ENCODE data around the gene TENT4B.
"Not testable (repeated sequence)": the region's sequence is repeated elsewhere in the genome, so short reads cannot be mapped to it uniquely, and the experiment has no call there.

The TENT4B gene

DNA sequence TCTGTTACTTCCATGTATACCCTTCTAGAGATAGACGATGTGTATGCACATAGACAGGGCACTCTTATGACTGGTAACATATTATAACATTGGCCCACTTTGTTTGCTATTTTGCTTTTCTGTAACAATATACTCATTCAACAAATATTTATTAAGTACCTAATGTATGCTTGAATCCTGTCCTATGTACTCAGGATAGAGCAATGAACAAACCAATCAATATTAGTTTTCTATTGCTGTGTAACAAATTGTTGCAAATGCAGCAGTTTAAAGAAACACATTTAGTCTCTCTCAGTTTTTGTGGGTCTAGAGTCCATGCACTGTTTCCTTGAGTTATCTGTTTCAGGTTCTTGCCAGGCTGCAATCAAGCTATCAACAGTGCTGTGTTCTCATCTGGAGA is 29.7 kb upstream of the TENT4B start:
- no peak for DNase-seq (ENCODE audit: low read depth)
- H3K4me3 ChIP-seq (ENCODE audit: low read depth, low read length): no peak overlapping the region
- TF ChIP-seq, protein P1, sequence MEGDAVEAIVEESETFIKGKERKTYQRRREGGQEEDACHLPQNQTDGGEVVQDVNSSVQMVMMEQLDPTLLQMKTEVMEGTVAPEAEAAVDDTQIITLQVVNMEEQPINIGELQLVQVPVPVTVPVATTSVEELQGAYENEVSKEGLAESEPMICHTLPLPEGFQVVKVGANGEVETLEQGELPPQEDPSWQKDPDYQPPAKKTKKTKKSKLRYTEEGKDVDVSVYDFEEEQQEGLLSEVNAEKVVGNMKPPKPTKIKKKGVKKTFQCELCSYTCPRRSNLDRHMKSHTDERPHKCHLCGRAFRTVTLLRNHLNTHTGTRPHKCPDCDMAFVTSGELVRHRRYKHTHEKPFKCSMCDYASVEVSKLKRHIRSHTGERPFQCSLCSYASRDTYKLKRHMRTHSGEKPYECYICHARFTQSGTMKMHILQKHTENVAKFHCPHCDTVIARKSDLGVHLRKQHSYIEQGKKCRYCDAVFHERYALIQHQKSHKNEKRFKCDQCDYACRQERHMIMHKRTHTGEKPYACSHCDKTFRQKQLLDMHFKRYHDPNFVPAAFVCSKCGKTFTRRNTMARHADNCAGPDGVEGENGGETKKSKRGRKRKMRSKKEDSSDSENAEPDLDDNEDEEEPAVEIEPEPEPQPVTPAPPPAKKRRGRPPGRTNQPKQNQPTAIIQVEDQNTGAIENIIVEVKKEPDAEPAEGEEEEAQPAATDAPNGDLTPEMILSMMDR (conservative IDR thresholded peaks at IDR 0.05; ENCODE audit: low read depth, low read length): no peak

DNA sequence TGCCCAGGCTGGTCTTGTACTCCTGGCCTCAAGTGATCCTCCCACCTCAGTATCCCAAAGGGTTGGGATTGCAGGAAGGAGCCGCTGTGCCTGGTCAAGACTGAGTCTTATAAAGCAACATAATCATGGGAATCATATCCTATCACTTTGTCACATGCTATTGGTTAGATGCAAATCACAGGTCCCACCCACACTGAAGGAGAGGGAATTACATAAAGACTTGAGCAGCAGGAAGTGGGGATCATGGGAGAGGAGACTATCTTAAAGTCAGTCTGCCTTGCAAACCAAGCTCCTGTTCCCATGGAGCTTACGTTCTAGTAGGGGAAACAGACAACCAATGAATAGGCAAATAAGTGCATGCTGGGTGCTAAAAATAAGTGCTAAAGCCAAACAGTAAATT is 28.3 kb upstream of the TENT4B start:
- TF ChIP-seq, protein P1 (conservative IDR thresholded peaks at IDR 0.05; ENCODE audit: low read depth, low read length): no peak
- peak; percentile 4 for DNase-seq (ENCODE audit: low read depth)
- H3K4me3 ChIP-seq (ENCODE audit: low read depth, low read length): no peak overlapping the region

DNA sequence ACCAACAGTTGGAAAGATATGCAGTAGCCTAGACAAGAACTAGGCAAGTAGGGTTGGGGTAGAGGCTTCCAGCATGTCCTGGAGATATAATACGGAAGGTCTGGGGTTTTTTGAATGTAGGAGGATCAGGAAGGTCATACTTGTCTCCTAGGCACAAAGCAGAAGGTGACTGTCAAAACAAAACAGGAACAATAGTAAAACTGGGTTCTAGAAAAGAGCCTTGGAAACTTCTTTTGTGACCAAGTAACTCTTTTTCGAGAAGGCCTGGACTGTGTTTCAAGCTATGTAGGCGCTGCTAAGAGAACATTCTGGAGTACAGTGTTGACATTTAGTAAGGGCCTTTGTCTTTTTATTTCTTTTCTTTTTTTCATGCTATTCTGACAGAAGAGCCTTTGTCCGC is 26.9 kb upstream of the TENT4B start:
- H3K4me3 ChIP-seq (ENCODE audit: low read depth, low read length): no peak overlapping the region
- TF ChIP-seq, protein P1 (conservative IDR thresholded peaks at IDR 0.05; ENCODE audit: low read depth, low read length): no peak

DNA sequence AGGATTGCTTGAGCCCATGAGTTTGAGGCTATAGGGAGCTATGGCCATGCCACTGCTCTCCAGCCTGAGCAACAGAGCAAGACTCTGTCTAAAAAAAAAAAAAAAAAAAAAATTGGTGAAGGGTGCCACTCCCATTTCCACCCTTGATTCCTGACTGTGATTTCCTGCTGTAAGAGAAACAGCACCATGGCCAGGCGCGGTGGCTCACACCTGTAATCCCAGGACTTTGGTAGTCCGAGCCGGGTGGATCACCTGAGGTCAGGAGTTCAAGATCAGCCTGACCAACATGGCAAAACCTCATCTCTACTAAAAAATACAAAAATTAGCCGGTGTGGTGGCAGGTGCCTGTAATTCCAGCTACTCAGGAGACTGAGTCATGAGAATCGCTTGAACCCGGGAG is 20.5 kb upstream of the TENT4B start:
- DNase-seq (ENCODE audit: low read depth); H3K4me3 ChIP-seq (ENCODE audit: low read depth, low read length): not testable (repeated sequence)

More for the DNA sequence above, 26.9 kb upstream of the TENT4B start:
- DNase-seq (ENCODE audit: low read depth): no peak

DNA sequence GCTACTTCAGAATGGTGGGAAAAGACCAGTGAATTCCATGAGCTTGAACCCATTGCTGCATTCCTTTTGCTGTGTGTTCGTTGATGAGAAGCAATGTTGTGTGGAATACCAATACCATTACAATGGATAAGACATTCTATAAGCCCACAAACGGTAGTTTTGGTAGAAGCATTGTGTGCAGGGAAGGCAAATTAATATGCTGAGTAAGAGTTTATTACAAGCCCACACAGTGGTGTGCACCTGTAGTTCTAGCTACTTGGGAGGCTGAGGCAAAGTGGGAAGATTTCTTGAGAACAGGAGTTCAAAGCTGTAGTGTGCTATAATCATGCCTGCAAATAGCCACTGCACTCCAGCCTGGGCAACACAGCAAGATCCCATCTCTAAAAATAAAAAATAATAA is 19.9 kb upstream of the TENT4B start:
- H3K4me3 ChIP-seq (ENCODE audit: low read depth, low read length): no peak overlapping the region
- TF ChIP-seq, protein P1 (conservative IDR thresholded peaks at IDR 0.05; ENCODE audit: low read depth, low read length): no peak
- no peak for DNase-seq (ENCODE audit: low read depth)

DNA sequence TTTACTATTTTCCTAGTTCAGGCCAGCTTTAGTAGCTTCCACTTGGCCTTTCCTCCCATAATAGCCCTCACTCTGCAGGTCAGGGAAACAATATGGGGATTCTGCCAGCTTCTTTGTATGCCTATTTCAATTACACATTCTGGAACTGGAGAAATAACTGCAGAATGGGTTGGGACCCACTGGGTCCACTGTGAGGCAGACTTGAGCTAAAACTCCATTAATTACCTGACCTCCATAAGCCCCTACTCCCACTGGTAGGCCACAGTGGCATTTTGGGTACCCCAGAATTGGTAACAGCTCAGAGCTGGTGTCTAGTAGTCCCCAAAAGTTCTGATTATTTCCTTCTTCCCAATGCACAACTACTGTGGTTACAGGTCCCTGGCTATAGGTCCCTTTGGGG is 16.7 kb upstream of the TENT4B start:
- no peak for DNase-seq (ENCODE audit: low read depth)
- TF ChIP-seq, protein P1 (conservative IDR thresholded peaks at IDR 0.05; ENCODE audit: low read depth, low read length): peak; percentile 43
- no peak overlapping the region for H3K4me3 ChIP-seq (ENCODE audit: low read depth, low read length)

DNA sequence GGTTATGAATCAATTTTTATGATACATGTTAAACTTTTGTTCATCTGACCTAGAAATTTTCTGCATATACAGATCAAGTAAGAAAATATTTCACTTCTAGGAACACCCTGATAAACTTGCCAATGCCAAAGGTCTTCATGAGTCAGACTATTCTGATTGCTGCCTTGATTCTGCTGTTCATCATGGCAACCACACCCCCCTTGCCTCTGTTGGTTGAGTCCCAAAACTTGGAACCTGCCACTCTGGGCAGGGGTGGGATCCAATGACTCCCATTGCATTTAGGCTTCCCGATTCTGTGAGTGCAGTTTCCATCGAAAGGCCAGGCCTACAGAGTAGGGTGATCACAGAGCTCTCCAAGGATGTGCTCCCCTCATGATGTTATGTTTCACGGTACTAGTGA is 15.8 kb upstream of the TENT4B start:
- H3K4me3 ChIP-seq (ENCODE audit: low read depth, low read length): no peak overlapping the region
- TF ChIP-seq, protein P1 (conservative IDR thresholded peaks at IDR 0.05; ENCODE audit: low read depth, low read length): no peak
- DNase-seq (ENCODE audit: low read depth): no peak

DNA sequence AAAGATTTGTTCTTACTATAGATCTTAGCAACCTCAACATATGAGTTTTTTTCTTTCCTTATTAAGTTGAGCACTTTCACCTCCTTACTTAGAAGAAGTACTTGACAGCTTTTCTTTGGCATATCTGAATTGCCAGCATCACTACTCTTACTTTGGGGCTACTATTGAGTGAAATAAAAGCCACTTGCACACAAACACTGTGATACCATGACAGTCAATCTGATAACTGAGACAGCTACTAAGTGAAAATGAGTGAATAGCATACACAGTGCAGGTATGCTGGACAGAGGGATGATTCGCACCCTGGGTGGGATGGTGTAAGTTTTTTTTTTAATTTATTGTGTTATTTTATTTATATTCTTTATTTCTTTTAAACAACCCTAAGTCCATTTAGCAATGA is 13.5 kb upstream of the TENT4B start:
- no peak for DNase-seq (ENCODE audit: low read depth)
- no peak overlapping the region for H3K4me3 ChIP-seq (ENCODE audit: low read depth, low read length)
- TF ChIP-seq, protein P1 (conservative IDR thresholded peaks at IDR 0.05; ENCODE audit: low read depth, low read length): no peak

Data from choroid plexus epithelial cell (primary cell).